HG03039 (cell line): ENCODE results near the gene IFT43.
"Not testable (repeated sequence)": the region's sequence is repeated elsewhere in the genome, so short reads cannot be mapped to it uniquely, and the experiment has no call there.

Experiments used
- ATAC-seq: cut with Tn5 transposase; IDR thresholded peaks from one replicate; pipeline ENCODE4 v1.9.1; 2021; ENCODE audit warnings: mild to moderate bottlenecking, moderate library complexity; ENCODE audit not compliant: unreplicated experiment

IFT43 gene

GRCh38 chr14:76009627-76010026 lies 24.1 kb downstream of the IFT43 start:
- ATAC-seq, result not testable (repeated sequence)

- no peak for ATAC-seq
Observed at GRCh38 chr14:76011930-76012329, 26.4 kb downstream of the IFT43 start.

GRCh38 chr14:76012354-76012753 lies 26.8 kb downstream of the IFT43 start:
- ATAC-seq, result no peak

GRCh38 chr14:76015191-76015590 lies 29.6 kb downstream of the IFT43 start:
- ATAC-seq, result no peak

GRCh38 chr14:76015668-76016067 lies 30.1 kb downstream of the IFT43 start:
- ATAC-seq, result no peak

- ATAC-seq, result no peak
Observed at GRCh38 chr14:76019676-76020075, 34.1 kb downstream of the IFT43 start.

- no peak for ATAC-seq
Observed at GRCh38 chr14:76022991-76023390, 37.4 kb downstream of the IFT43 start.

- no peak for ATAC-seq
Observed at GRCh38 chr14:76023757-76024156, 38.2 kb downstream of the IFT43 start.

GRCh38 chr14:76024211-76024907 lies 38.8 kb downstream of the IFT43 start:
- ATAC-seq, result no peak

GRCh38 chr14:76034566-76034965 lies 49.0 kb downstream of the IFT43 start:
- no peak for ATAC-seq

GRCh38 chr14:76040704-76041103 lies 55.1 kb downstream of the IFT43 start:
- no peak for ATAC-seq

- no peak for ATAC-seq
Observed at GRCh38 chr14:76045773-76046172, 60.2 kb downstream of the IFT43 start.

- no peak for ATAC-seq
Observed at GRCh38 chr14:76050250-76050649, 64.7 kb downstream of the IFT43 start.

GRCh38 chr14:76050797-76051392 lies 65.3 kb downstream of the IFT43 start:
- no peak for ATAC-seq

GRCh38 chr14:76051717-76052465 lies 66.3 kb downstream of the IFT43 start:
- no peak for ATAC-seq

- ATAC-seq, result no peak
Observed at GRCh38 chr14:76053572-76054355, 68.2 kb downstream of the IFT43 start.

GRCh38 chr14:76055330-76055729 lies 69.8 kb downstream of the IFT43 start:
- ATAC-seq, result no peak

- no peak for ATAC-seq
Observed at GRCh38 chr14:76056128-76056527, 70.6 kb downstream of the IFT43 start.

- no peak for ATAC-seq
Observed at GRCh38 chr14:76057914-76058313, 72.4 kb downstream of the IFT43 start.

GRCh38 chr14:76063327-76063726 lies 77.8 kb downstream of the IFT43 start:
- no peak for ATAC-seq

- ATAC-seq, result no peak
Observed at GRCh38 chr14:76065519-76065918, 80.0 kb downstream of the IFT43 start.
